ENCODE measurements around the gene RSPO4.
"Not testable (repeated sequence)": the region's sequence is repeated elsewhere in the genome, so short reads cannot be mapped to it uniquely, and the experiment has no call there.

RSPO4 gene

DNA sequence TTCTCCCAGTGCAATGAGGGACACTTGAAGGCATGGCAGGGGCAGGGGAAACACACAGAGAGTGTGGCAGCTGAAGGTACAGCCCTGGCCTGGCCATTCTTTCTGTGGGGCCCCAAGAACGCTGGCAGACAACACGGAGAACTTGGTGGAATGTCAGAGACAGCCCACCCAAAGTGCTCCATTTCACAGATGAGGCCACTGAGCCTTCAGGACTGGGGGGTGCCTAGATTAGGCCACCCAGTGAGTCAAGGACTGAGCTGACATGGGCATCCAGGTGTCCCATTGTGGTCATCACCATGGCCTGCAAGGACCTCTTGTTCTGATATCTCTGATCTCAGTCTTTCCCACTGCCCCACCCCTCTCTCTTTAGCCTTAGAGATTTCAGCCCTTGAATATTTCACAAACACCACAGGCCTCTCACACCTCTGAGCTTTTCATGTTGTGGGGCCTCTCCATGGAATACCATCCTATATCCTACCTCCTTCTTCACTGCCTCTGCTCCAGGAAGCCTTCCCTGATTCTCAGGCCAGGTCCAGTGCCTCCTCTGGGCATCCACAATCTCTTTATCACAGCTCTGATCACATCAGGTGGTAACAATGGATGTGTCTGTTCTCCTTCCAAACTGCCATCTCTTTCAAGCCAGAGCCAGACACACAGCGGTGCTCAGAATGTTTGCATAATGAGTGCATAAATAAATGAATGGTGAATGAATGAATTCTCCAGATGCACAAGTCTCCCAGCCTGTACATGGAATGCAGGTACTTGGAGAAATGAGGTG lies 2.0 kb upstream of the RSPO4 start:
- DNase-seq (ENCODE audit: low read depth), result no peak

GRCh38 chr20:1002682-1003561 lies 811 bp upstream of the RSPO4 start:
- DNase-seq (ENCODE audit: low read depth), result no peak

GRCh38 chr20:1001116-1001515 lies 995 bp downstream of the RSPO4 start:
- no peak for DNase-seq (ENCODE audit: low read depth)

DNA sequence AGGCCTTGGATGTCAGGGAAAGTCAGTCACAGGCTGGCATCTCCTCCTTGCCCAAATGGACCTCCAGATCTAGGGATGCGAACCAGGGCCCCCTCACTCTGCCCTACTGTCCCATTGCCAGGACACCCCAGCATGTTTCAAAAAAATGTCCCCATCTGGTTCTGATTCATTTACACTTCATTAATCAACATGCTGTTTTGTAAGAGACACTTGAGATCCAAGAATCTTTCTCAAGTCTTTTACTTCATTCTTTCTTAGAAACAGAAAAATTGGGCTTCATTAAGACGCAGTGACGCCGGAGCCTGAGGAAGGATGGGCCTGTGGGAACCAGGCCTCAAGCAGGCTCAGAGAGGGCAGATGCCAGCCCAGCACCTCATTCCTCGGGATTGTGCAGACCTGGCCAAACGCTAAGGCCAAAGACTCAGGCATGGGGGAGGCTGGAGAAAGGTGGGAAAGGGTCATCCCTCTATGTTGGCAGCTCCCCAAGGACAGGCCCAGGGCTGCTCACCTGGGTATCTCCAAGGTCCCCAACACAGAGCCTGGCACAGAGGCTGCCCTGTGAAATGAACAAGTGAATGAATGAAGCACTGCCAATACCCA lies 3.8 kb downstream of the RSPO4 start:
- no peak for DNase-seq (ENCODE audit: low read depth)

DNA sequence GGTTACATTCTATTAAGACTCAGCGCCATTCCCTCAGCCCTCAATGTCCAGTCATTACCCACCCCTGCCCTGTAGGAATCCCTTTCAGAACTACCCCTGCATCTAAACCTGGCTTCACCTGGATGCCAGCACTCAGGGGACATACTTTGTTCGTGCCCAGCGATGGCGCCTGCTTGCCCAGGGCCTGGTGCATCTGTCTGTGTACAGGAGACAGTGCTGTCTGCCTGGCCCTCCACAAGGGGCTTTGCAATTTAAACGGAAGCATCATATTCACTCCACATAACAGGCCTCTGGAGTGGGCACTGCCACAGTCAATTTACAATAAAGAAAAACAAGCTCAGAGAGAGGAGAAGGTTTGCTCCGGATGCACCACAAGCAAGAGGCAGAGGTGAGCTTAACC lies 4.6 kb downstream of the RSPO4 start:
- no peak for DNase-seq (ENCODE audit: low read depth)

DNA sequence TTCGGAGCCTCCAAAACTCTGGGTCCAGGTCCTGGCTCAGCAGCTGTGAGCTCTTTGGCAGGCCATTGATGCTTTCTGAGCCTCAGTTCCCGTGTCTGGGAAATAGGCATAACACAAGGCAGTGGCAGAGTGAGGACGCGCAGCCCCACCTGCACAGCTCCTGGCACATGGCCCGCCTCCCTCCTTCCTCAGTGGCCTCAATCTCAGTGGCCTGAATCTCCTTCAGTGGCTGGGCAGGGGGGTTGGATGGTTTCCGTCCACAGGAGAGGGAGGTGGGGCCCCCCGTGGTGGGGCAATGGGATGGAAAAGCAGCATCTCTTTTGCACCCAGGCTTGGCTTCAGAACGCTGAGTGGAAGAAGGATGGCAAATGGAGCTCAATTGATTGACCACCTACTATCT lies 5.1 kb downstream of the RSPO4 start:
- DNase-seq (ENCODE audit: low read depth), result no peak

DNA sequence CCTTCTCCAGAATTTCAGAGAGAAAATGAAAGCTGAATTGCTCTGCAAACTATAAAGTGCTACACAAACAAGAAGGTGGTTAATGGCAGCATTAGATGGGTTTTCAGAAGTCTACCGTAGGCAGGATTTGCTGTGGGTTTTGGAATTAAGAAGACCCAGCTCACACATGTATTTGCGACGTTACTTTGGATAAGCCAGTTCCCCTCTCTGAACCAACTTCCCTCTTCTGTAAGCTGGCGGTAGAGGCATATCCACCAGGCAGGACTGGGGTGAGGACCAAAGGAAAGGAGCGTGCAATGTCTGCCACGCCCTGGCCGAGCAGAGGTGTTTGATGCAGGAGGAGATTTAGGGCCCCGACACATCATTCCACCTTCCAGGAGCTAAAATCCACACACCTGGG lies 6.9 kb downstream of the RSPO4 start:
- no peak for DNase-seq (ENCODE audit: low read depth)

- no peak for DNase-seq (ENCODE audit: low read depth)
Observed at GRCh38 chr20:992801-993535, 9.1 kb downstream of the RSPO4 start.

- no peak for DNase-seq (ENCODE audit: low read depth)
Observed at GRCh38 chr20:991850-992249, 10.3 kb downstream of the RSPO4 start.

DNA sequence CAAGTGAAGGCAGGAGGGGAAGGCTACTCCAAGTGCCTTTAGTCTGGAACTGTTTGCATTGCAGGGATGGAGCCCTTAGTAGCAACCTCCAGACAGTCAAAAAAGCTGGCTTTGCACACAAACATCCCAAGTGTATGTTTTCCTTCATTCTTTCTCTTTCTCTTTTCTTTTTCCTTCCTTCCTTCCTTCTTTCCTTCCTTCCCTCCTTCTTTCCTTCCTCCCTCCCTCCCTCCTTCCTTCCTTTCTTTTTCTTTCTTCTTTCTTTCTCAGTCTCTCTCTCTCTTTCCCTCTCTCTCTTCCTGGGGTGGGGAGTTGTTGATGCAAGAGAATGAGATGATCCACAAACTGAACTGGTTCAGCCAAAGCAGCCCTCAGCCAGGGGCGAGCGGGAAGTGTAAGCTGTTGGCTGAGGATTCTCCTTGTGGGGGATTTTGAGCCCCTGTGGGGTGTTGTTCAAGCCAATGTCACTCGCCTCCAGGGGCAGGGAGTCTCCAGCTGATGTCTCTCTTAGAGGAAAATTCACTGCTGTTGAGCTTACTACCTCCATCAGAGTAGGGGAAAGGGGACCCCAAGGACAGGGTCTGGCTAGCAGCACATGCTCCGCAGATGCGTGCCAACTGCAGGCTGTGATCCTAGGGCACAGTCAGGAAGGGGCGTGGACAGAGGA lies 11.7 kb downstream of the RSPO4 start:
- DNase-seq (ENCODE audit: low read depth), result no peak

- no peak for DNase-seq (ENCODE audit: low read depth)
Observed at GRCh38 chr20:988272-988671, 13.8 kb downstream of the RSPO4 start.

- no peak for DNase-seq (ENCODE audit: low read depth)
Observed at GRCh38 chr20:987677-988076, 14.4 kb downstream of the RSPO4 start.

- no peak for DNase-seq (ENCODE audit: low read depth)
Observed at GRCh38 chr20:986733-987355, 15.3 kb downstream of the RSPO4 start.

GRCh38 chr20:984994-985393 lies 17.1 kb downstream of the RSPO4 start:
- DNase-seq (ENCODE audit: low read depth), result not testable (repeated sequence)

- DNase-seq (ENCODE audit: low read depth), result no peak
Observed at GRCh38 chr20:982754-983153, 19.4 kb downstream of the RSPO4 start.

DNA sequence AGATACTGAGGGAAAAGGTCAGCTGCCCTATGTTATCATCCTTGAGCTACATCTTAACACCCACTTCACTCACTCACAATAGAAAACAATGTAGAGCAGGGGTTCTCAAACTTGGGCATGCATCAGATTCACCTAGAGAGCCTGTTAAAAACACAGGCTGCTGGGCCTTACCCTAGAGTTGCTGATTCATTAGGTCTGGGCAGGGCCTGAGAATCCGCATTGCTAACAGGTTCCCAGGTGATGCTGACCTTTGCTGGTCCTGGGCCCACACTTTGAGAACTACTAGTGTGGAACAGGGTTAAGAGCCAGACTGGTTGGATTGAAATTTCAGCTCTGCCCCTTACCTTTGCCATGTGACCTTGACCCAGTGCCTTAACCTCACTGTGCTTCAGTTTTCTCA lies 25.1 kb downstream of the RSPO4 start:
- no peak for DNase-seq (ENCODE audit: low read depth)

GRCh38 chr20:976033-976432 lies 26.1 kb downstream of the RSPO4 start:
- no peak for DNase-seq (ENCODE audit: low read depth)

DNA sequence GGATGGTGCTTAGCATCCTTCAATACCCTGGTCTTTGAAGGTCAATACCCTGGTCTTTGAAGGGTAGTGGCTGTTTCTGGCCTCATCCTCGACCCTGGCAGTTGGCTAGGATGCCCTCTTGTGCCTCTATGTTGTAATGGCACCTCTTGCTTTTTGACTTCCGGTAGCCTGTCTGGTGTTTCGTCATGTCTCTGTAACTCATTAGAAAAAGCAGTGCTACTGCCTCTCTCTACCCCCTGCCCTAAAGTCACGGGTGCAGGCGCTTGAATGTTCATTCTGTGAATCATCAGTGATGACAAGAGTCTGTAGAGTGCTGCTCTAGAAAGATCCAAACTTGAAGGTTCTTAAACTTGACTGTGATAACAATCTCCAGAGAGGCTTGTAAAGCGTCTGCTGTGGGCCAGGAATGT lies 28.3 kb downstream of the RSPO4 start:
- DNase-seq (ENCODE audit: low read depth), result peak; percentile 52

DNA sequence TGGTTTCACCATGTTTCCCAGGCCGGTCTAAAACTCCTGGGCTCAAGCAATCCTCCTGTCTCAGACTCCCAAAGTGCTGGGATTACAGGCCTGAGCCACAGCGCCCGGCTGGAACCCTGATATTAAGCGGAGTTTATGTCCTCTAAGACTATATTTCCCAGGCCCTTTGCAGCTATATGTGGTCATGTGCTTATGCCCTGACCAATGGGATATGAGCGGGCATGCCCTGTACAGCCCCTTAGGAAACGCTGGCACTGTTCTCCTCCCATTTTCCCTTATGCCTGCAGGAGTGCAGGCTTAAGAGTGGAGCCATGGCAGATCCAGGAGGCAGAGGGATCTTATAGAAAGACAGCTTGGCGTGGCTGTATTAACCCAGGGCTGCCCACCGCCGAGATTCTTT lies 29.9 kb downstream of the RSPO4 start:
- DNase-seq (ENCODE audit: low read depth), result no peak

GRCh38 chr20:971346-971745 lies 30.8 kb downstream of the RSPO4 start:
- no peak for DNase-seq (ENCODE audit: low read depth)

DNA sequence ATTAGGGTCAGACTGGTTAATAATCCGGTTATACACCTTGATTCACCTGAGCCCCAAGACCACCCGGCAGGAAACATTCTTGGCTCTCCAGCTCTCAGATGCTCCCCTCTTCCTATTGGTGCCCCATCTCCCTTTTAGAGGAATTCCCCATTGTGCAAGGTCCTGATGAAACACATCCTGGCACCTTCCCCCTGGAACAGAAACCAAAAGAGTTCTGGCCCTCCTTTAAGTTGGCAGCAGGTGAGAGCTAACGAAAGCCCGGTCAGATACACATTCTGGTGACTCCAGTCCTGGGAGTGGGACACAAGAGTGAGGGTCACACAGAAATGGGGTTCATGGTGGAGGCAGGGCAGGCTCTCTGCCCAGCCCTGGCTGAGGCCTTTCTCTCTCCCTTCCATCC lies 32.2 kb downstream of the RSPO4 start:
- no peak for DNase-seq (ENCODE audit: low read depth)
